ENCODE results near the gene HBA1.
"Not testable (repeated sequence)": the region's sequence is repeated elsewhere in the genome, so short reads cannot be mapped to it uniquely, and the experiment has no call there.

The HBA1 gene

DNA sequence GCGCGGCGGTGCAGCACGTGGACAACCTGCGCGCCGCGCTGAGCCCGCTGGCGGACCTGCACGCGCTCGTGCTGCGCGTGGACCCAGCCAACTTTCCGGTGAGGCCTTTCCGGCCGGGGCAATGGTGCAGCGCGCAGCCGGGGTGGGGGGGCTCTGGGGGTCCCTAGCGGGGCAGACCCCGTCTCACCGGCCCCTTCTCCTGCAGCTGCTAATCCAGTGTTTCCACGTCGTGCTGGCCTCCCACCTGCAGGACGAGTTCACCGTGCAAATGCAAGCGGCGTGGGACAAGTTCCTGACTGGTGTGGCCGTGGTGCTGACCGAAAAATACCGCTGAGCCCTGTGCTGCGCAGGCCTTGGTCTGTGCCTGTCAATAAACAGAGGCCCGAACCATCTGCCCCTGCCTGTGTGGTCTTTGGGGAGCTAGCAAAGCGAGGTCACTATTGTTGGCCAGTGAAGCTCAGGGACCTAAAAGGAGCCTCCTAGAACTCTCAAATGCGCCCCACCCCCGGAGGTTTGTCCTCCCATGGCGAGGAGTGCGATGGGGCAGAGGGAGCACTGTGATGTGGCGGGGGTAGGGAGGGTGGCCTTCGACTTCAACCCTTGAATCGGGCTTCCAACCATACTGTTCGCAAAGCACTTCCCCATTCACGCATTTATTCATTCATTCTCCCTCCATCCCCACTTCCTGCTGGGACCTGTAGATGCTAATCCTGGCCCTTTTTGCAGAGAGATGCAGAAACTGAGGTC, 9.9 kb upstream of the HBA1 start:
- no peak for DNase-seq (ENCODE audit: low read depth)

DNA sequence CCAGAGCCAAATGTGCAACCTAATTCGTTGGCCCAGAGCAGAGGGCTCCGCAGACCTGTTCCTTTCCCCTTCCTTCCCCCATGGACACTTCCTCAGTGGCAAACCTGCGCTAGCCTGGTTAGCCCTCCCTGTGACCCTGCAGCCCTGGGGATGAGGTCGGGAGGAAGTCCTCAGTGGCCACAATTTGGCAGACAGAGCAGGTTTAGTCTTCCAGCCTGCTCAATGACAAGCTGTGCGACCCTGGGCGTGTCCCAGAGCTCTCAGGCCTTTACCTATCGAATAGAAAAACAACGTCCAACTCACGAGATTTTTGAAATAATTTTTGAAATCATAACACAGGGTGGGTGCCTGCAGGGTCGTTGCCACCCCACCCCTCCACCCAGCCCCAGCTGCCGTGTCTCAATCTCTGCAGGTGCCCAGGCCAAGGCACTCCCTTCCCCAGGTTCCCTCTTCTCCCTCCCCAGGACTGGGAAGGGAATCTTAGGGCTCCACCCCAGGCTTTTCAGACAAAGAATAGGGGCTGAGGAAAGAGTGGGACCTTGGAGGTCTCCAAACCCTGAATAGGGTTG, 9.3 kb upstream of the HBA1 start:
- TF ChIP-seq, protein P1, sequence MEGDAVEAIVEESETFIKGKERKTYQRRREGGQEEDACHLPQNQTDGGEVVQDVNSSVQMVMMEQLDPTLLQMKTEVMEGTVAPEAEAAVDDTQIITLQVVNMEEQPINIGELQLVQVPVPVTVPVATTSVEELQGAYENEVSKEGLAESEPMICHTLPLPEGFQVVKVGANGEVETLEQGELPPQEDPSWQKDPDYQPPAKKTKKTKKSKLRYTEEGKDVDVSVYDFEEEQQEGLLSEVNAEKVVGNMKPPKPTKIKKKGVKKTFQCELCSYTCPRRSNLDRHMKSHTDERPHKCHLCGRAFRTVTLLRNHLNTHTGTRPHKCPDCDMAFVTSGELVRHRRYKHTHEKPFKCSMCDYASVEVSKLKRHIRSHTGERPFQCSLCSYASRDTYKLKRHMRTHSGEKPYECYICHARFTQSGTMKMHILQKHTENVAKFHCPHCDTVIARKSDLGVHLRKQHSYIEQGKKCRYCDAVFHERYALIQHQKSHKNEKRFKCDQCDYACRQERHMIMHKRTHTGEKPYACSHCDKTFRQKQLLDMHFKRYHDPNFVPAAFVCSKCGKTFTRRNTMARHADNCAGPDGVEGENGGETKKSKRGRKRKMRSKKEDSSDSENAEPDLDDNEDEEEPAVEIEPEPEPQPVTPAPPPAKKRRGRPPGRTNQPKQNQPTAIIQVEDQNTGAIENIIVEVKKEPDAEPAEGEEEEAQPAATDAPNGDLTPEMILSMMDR (conservative IDR thresholded peaks at IDR 0.05; ENCODE audit: low read depth, low read length) = no peak
- no peak overlapping the region for H3K4me3 ChIP-seq (ENCODE audit: low read depth, low read length)
- no peak for DNase-seq (ENCODE audit: low read depth)

More for the DNA sequence above, 9.9 kb upstream of the HBA1 start:
- H3K4me3 ChIP-seq (ENCODE audit: low read depth, low read length) = no peak overlapping the region
- TF ChIP-seq, protein P1 (conservative IDR thresholded peaks at IDR 0.05; ENCODE audit: low read depth, low read length) = no peak

- DNase-seq (ENCODE audit: low read depth) = no peak
- no peak overlapping the region for H3K4me3 ChIP-seq (ENCODE audit: low read depth, low read length)
These were observed 8.1 kb upstream of the HBA1 start for GRCh38 chr16:168424-168823.

DNA sequence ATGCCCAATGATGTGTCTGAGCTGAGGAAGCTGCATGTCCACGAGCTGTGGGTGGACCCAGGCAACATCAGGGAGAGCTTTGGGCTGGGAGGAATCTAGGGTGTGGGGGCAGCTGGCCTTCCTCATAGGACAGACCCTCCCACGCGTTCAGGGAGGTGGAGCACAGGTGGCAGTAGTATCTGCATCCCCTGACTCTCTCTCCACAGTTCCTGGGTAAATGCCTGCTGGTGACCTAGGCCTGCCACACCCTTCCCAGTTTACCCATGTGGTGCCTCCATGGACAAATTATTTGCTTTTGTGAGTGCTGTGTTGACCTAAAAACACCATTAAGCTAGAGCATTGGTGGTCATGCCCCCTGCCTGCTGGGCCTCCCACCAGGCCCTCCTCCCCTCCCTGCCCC, 7.5 kb upstream of the HBA1 start:
- TF ChIP-seq, protein P1 (conservative IDR thresholded peaks at IDR 0.05; ENCODE audit: low read depth, low read length) = no peak
- no peak overlapping the region for H3K4me3 ChIP-seq (ENCODE audit: low read depth, low read length)
- no peak for DNase-seq (ENCODE audit: low read depth)

More at GRCh38 chr16:168424-168823, 8.1 kb upstream of the HBA1 start:
- TF ChIP-seq, protein P1 (conservative IDR thresholded peaks at IDR 0.05; ENCODE audit: low read depth, low read length) = no peak

GRCh38 chr16:170088-170507, 6.4 kb upstream of the HBA1 start:
- H3K4me3 ChIP-seq (ENCODE audit: low read depth, low read length) = not testable (repeated sequence)
- DNase-seq (ENCODE audit: low read depth) = peak; percentile 52

DNA sequence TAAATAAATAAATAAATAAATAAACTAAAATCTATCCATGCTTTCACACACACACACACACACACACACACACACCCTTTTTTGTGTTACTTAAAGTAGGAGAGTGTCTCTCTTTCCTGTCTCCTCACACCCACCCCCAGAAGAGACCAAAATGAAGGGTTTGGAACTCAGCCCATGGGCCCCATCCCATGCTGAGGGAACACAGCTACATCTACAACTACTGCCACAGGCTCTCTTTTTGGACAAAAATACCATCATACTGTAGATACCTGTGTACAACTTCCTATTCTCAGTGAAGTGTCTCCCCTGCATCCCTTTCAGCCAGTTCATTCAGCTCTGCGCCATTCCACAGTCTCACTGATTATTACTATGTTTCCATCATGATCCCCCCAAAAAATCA, 5.7 kb upstream of the HBA1 start:
- no peak for DNase-seq (ENCODE audit: low read depth)
- TF ChIP-seq, protein P1 (conservative IDR thresholded peaks at IDR 0.05; ENCODE audit: low read depth, low read length) = no peak
- no peak overlapping the region for H3K4me3 ChIP-seq (ENCODE audit: low read depth, low read length)

- H3K4me3 ChIP-seq (ENCODE audit: low read depth, low read length); DNase-seq (ENCODE audit: low read depth): not testable (repeated sequence)
These were observed 4.0 kb upstream of the HBA1 start, which contains the start of gene HBA2 for GRCh38 chr16:172374-172941. TSS of gene HBA2 (plus strand) at chr16:172876. CDS start at chr16:172913, 37 bp downstream.

DNA sequence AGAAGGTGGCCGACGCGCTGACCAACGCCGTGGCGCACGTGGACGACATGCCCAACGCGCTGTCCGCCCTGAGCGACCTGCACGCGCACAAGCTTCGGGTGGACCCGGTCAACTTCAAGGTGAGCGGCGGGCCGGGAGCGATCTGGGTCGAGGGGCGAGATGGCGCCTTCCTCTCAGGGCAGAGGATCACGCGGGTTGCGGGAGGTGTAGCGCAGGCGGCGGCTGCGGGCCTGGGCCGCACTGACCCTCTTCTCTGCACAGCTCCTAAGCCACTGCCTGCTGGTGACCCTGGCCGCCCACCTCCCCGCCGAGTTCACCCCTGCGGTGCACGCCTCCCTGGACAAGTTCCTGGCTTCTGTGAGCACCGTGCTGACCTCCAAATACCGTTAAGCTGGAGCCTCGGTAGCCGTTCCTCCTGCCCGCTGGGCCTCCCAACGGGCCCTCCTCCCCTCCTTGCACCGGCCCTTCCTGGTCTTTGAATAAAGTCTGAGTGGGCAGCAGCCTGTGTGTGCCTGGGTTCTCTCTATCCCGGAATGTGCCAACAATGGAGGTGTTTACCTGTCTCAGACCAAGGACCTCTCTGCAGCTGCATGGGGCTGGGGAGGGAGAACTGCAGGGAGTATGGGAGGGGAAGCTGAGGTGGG, 3.1 kb upstream of the HBA1 start:
- not testable (repeated sequence) for H3K4me3 ChIP-seq (ENCODE audit: low read depth, low read length); DNase-seq (ENCODE audit: low read depth)

DNA sequence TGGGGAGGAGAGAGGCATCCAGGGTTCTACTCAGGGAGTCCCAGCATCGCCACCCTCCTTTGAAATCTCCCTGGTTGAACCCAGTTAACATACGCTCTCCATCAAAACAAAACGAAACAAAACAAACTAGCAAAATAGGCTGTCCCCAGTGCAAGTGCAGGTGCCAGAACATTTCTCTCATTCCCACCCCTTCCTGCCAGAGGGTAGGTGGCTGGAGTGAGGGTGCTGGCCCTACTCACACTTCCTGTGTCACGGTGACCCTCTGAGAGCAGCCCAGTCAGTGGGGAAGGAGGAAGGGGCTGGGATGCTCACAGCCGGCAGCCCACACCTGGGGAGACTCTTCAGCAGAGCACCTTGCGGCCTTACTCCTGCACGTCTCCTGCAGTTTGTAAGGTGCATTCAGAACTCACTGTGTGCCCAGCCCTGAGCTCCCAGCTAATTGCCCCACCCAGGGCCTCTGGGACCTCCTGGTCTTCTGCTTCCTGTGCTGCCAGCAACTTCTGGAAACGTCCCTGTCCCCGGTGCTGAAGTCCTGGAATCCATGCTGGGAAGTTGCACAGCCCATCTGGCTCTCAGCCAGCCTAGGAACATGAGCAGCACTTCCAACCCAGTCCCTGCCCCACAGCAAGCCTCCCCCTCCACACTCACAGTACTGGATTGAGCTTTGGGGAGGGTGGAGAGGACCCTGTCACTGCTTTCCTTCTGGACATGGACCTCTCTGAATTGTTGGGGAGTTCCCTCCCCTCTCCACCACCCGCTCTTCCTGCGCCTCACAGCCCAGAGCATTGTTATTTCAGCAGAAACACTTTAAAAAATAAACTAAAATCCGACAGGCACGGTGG, 2.3 kb upstream of the HBA1 start:
- peak; percentile 45 for DNase-seq (ENCODE audit: low read depth)
- not testable (repeated sequence) for H3K4me3 ChIP-seq (ENCODE audit: low read depth, low read length)

All from choroid plexus epithelial cell (primary cell).